OCI-LY1 (cell line): ENCODE measurements around the gene HRC.
A peak's percentile ranks its signal among the peaks of the same experiment; 100 is the strongest.

ENCODE experiments used
- H2AFZ ChIP-seq: fragments of 200-600 bp; sonication (generic), shearing (Covaris generic); 2 replicates; pipeline ENCODE4 v1.6.0; 2014; ENCODE audit warnings: antibody characterized with exemption, mild to moderate bottlenecking, low read length
- H3F3A ChIP-seq: fragments of 200-600 bp; sonication (generic), shearing (Covaris generic); 2 replicates; pipeline ENCODE4 v1.6.0; 2014; ENCODE audit warnings: mild to moderate bottlenecking, antibody characterized with exemption, low read length, moderate library complexity; ENCODE audit not compliant: insufficient read depth
- H3K27ac ChIP-seq: fragments of 200-600 bp; sonication (generic); 2 replicates; pipeline ENCODE4 v1.5.1; 2014; ENCODE audit warnings: low read length, mixed run types, mild to moderate bottlenecking, low read depth; ENCODE audit not compliant: poor library complexity, severe bottlenecking
- H3K27me3 ChIP-seq: fragments of 200-600 bp; sonication (generic); 2 replicates; pipeline ENCODE4 v1.6.0; 2014; ENCODE audit warnings: antibody characterized with exemption, mild to moderate bottlenecking, low read length, moderate library complexity; ENCODE audit not compliant: insufficient read depth
- H3K36me3 ChIP-seq: fragments of 200-600 bp; sonication (generic); 2 replicates; pipeline ENCODE4 v1.6.1; 2014; ENCODE audit warnings: mild to moderate bottlenecking, antibody characterized with exemption, low read length, moderate library complexity, mixed read lengths; ENCODE audit not compliant: insufficient read depth
- H3K4me1 ChIP-seq: fragments of 200-600 bp; sonication (generic); 2 replicates; pipeline ENCODE4 v1.5.1; 2014; ENCODE audit warnings: mild to moderate bottlenecking, low read length, moderate library complexity; ENCODE audit not compliant: insufficient read depth, severe bottlenecking
- H3K4me2 ChIP-seq: fragments of 200-600 bp; sonication (generic), shearing (Covaris generic); 2 replicates; pipeline ENCODE4 v1.6.1; 2014; ENCODE audit warnings: low read length
- H3K4me3 ChIP-seq: fragments of 200-600 bp; sonication (generic); 2 replicates; pipeline ENCODE4 v1.5.1; 2014; ENCODE audit warnings: low read length, low read depth, mild to moderate bottlenecking, mixed read lengths; ENCODE audit not compliant: poor library complexity, severe bottlenecking
- H3K79me2 ChIP-seq: fragments of 200-600 bp; shearing (Covaris generic); 2 replicates; pipeline ENCODE4 v1.6.1; 2016; ENCODE audit warnings: mixed run types, low read length, mixed read lengths; ENCODE audit not compliant: insufficient read depth
- H3K9ac ChIP-seq: fragments of 200-600 bp; sonication (generic), shearing (Covaris generic); 2 replicates; pipeline ENCODE4 v1.6.1; 2014; ENCODE audit warnings: mild to moderate bottlenecking, low read length, mixed read lengths
- H3K9me2 ChIP-seq: fragments of 200-600 bp; sonication (generic), shearing (Covaris generic); 2 replicates; pipeline ENCODE4 v1.6.1; 2014; ENCODE audit warnings: low read depth, mild to moderate bottlenecking, low read length, mixed read lengths
- H3K9me3 ChIP-seq: fragments of 200-600 bp; shearing (Covaris generic); 2 replicates; pipeline ENCODE4 v1.6.1; 2014; ENCODE audit warnings: low read length, mixed read lengths
- H4K20me1 ChIP-seq: fragments of 200-600 bp; sonication (generic), shearing (Covaris generic); 2 replicates; pipeline ENCODE4 v1.6.0; 2016; ENCODE audit warnings: mild to moderate bottlenecking, low read length; ENCODE audit not compliant: insufficient read depth
- CTCF ChIP-seq: fragments of 200-600 bp; sonication (generic), shearing (Covaris generic); IDR thresholded peaks from 2 replicates; pipeline ENCODE4 v1.5.1; 2017; ENCODE audit warnings: mild to moderate bottlenecking, antibody characterized with exemption, low read length, moderate library complexity, mixed read lengths
- EZH2 ChIP-seq: fragments of 200-600 bp; sonication (generic), shearing (Covaris generic); IDR thresholded peaks from 2 replicates; pipeline ENCODE4 v1.8.0; 2017; ENCODE audit warnings: borderline replicate concordance, mixed run types, mild to moderate bottlenecking, antibody characterized with exemption, low read length, moderate library complexity, mixed read lengths

Gene HRC

DNA sequence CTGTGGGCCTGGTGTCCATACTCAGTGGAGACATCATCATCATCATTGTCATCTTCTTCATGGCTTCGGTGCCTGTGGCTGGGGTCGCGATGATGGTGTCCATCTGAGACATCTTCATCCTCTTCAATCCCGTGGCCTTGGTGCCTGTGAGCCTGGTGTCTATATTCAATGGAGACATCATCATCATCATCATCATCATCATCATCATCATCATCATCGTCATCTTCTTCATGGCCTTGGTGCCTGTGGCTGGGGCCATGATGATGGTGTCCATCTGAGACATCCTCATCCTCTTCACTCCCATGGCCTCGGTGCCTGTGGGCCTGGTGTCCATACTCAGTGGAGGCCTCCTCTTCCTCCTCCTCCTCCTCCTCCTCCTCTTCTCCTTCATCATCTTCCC is 917 bp downstream of the HRC start:
- Histone ChIP-seq H3K79me2 (no peaks in the 10 kb centered on the region), H3K27ac (no peak overlapping the region), H2AFZ (no peak overlapping the region), H3K9me3 (no peaks in the 10 kb centered on the region), H3K9ac (no peak overlapping the region), H3K9me2 (no peaks in the 10 kb centered on the region), H3K4me3 (no peak overlapping the region), H3K4me2 (no peak overlapping the region), H3K4me1 (peaks cover 23% of the 10 kb centered on the region), H3K36me3 (no peaks in the 10 kb centered on the region), H4K20me1 (no peaks in the 10 kb centered on the region), H3K27me3 (peaks cover 3% of the 10 kb centered on the region; the same call in 1 of the 2 replicates), H3F3A (no peaks in the 10 kb centered on the region)
- no peak for TF ChIP-seq CTCF
- no peak for TF ChIP-seq EZH2

- Histone ChIP-seq H3K9me2 (no peaks in the 10 kb centered on the region), H3K27ac (no peak overlapping the region), H2AFZ (no peak overlapping the region), H3K36me3 (no peaks in the 10 kb centered on the region), H4K20me1 (no peaks in the 10 kb centered on the region), H3F3A (no peaks in the 10 kb centered on the region), H3K9ac (no peak overlapping the region), H3K27me3 (no peaks in the 10 kb centered on the region; the same call in 1 of the 2 replicates), H3K4me2 (no peak overlapping the region), H3K9me3 (no peaks in the 10 kb centered on the region), H3K4me3 (no peak overlapping the region), H3K79me2 (no peaks in the 10 kb centered on the region), H3K4me1 (peaks cover 24% of the 10 kb centered on the region)
- no peak for TF ChIP-seq EZH2
Observed at GRCh38 chr19:49153167-49153809, 1.9 kb downstream of the HRC start.

DNA sequence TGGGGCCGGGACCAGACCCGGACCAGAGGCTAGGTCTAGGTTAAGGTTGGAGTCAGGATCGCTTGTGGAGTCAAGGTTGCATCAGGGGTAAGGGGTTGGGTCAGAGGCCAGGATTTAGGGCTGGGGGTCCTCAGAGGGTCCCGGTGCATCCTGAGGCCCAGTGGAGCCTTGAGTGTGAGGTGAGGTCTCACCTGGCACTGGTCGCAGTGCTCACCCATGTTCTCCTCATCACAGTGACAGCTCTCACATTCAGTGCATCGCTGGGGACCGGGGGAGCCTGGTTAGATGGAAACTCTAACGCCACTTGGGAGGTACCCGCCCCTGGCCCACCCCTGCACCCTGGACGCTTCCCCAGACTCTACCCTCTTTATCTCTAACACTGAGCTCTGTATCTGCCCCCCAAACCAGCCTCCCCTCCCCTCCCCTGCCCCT is 3.1 kb downstream of the HRC start:
- peak overlapping the region; percentile 12; the same call in 1 of the 2 replicates for H3K4me2 ChIP-seq

More for the DNA sequence above, 3.1 kb downstream of the HRC start:
- Histone ChIP-seq H3K4me1 (peaks cover 24% of the 10 kb centered on the region), H3F3A (no peaks in the 10 kb centered on the region), H3K36me3 (no peaks in the 10 kb centered on the region), H3K4me3 (no peak overlapping the region), H3K79me2 (no peaks in the 10 kb centered on the region), H3K27me3 (no peaks in the 10 kb centered on the region; the same call in 1 of the 2 replicates), H3K9me2 (no peaks in the 10 kb centered on the region), H3K27ac (no peak overlapping the region), H2AFZ (no peak overlapping the region), H3K9ac (no peak overlapping the region), H3K9me3 (no peaks in the 10 kb centered on the region), H4K20me1 (no peaks in the 10 kb centered on the region)
- TF ChIP-seq EZH2 (no peak), CTCF (no peak)
